HG03520 (cell line): ENCODE results near the gene TMEM120B.
"Not testable (repeated sequence)": the region's sequence is repeated elsewhere in the genome, so short reads cannot be mapped to it uniquely, and the experiment has no call there.

ENCODE experiments used
- ATAC-seq: cut with Tn5 transposase; IDR thresholded peaks from one replicate; pipeline ENCODE4 v1.9.1; 2021; ENCODE audit warnings: mild to moderate bottlenecking, moderate library complexity; ENCODE audit not compliant: unreplicated experiment

Gene TMEM120B

DNA sequence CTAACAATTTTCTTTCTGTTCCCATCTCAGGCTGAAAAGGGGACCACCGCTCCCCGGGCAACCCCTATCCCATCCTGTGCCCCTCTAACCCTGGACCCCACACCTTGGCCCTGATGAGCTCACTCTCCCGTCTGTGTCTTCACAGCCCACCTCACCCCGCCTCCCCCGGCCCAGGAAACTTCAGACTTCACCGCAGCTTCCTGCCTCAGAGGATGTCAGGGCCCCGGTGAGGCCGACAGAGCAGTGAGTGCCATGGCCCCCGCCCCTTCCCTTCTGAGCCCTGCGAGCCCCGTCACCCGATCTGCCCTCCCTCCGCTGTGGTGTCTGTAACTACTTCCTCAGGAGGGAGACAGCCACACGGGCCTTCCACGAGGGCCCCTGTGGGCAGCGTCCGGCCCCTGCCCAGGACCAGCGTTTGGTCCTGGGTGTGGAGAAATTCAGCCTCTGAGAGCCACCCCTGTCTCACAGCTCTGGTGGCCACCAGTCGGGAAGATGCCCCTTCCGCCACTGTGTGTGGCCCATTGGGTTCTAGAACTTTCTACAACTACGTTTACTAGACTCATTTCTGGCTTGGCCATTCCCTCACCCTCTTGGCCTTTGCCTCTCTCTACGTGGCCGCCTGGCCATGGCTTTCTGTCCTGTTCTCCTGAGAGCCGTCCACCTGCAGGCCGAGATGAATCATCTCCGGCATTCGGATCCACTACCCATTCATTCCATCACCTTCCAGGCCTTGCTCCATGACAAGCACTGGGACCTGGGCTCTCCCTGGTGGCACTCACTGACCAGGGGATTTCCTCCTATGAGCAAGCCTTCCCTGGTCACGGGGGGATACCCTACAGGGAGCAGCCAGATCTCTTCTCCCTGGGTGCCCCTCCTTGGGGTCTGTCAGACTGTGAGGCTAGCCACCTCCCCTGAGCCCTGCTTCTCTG is 77.5 kb downstream of the TMEM120B start:
- ATAC-seq = peak; percentile 23

DNA sequence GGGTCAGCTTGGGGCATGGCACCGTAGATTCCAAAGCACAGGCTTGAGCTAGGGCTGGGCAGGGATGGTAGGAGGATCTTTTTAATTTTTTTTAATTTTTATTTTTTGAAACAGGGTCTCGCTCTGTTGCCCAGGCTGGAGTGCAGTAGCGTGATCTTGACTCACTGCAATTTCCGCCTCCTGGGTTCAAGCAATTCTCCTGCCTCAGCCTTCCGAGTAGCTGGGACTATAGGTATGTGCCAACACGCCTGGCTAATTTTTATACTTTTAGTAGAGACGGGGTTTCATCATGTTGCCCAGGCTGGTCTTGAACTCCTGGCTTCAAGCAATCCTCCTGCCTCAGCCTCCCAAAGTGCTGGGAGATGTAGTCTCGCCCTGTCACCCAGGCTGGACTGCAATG is 78.2 kb downstream of the TMEM120B start:
- not testable (repeated sequence) for ATAC-seq

DNA sequence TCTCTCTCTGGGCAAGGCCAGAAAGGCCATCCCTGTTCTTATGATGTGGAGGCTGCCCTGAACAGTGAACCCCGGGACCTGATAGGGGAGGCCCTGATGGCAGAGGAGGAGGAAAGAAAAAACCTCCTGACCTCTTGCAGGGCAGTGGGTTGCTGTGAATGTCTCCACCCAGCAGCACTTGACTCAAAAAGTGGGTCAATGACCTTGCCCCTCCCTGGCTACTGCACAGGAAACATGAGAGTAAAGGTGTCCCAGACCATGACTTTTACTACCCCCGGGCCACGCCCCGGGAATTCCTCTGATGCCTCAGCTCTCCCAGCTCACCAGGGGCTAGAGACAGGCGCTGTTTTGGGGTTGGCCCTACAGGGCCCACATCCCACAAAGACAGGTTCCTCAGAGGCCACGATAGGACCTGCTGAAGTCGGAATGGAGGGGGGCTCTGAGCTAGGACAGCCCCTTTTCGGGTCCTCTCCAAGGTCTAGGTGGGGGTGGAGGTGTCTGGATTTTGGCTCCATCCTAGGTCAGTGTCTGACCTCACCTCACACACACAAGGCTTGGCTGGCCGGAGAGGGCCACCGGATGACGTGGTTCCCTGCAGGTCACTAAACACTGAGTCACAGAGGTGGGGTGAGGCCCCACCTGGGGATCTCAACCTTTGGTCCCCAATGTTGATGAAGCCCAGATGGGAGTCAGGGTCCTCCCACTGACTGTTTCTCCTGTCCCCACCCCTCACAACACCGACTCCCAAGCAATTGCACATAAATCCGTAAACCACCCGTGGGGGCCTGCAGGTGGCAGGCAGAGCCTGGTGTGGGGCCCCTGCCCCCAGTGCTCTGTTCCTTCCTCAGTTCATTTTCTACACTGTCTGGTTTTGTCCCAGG is 79.4 kb downstream of the TMEM120B start:
- ATAC-seq = no peak

DNA sequence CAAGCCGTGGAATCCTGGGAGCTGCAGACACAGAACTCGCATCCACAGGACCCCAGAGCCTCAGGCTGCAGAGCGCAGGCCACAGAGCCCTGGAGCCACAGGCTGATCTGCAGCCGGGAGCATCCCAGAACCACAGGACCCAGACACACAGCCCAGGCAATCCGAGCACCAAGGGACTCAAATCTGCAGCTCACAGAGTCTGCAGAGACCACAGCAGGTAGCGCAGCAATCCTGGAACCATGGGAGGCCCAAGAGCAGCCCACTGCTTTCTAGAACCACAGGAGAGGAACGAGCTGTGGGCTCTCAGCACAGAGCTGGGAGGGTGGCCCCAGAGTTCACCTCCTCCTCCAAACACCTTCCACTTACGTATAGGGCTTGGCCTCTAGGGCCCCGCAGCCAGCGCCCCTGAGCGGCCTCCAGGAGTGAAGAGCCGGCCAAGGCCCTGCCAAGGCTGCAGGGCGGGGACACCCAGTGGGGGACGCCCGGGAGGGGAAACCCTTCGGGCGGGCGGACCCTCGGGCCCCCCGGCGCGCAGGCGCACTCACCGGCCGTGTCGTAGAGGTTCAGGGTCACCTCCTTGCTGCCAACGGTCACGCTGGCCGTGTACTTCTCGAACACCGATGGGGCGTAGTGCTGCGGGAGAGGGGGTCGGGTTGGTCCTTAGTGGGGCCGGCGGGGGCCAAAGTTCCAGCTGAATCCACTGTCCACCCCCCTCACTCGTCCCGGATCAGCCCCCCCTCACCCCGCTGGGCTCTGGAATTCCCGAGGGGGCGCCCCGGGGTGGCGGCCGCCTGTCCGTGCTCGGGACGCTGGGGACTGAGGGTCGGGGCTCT is 80.3 kb downstream of the TMEM120B start:
- no peak for ATAC-seq

DNA sequence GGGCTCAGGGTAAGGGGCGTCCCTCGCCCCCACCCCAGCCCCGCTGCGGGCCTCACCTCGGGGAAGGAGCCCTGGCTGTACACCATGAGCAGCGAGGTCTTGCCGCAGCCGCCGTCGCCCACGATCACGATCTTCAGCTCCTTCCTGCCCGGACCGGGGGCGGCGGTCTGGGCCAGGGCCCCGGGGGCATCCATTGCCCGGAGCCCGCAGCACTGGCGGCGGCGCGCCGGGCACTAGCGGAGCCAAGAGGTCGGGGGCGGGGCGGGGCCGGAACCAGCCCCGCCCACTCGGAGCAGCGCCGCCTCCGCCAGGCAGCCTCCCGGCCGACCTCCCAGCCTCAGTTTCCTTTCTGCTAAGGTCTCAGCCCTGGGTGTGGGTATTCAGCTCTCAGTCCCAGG is 80.9 kb downstream of the TMEM120B start, which contains the start of gene RHOF:
Gene RHOF, minus strand, starts transcription at position 249 of the 398 bp plus-strand sequence. Its CDS starts 55 bp downstream, at position 194.
- peak; percentile 11 for ATAC-seq

DNA sequence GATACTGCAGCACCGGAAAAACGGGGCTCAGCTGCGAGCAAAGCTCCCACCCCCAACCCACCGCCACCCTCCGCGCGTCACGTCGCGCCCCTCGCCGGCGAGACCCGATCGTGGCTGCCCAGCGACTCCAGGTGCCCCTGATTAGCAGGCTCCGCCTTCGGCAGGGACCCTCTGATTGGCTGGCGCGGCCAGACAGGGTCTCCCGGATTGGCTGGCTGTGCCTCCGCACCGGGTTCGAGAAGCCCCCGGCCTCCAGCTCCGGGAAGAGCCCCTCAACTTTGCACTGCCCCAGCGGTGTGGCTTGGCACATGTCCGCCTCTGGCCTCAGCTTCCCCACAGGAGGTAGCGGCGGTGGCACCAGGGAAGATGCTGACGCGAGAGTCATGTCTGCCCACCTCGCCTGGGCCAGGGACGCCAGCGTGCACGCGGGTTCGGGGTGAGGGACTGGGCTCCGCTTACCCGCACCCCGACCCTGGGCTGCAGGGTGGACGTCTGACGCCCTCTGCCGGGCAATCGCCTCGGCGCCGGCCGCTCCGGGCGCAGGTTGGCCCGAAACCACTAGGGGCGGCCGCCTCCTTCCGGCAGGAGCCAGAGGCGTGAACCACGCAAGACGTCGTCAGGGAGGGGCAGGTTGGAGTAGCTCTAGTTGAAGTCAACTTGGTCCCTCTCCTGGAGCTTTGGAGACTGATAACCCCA is 81.4 kb downstream of the TMEM120B start:
- peak; percentile 54 for ATAC-seq

DNA sequence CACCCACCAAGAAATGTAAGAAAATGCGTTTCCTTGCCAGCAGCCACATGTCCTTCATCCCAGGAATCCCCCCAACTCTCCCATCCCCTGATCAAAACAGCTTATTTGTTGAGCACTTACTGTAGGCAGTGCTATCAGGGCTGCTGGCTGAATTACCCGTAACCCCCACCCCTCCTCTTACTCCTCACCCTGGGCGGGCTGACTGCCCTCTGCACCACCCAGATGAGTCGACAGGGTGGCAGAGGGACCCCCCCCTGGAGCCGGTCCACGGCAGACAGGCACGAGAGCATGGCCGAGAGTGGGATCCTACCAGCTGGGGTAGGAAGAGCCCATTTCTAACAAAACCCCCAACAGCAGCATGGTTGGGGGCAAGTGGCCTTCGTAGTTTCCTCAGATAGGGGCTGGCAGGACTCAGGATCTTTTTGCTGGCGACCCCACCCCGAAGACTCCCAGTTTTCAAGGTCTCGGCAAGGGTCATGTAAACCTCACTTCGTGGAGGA is 82.0 kb downstream of the TMEM120B start:
- ATAC-seq = no peak

DNA sequence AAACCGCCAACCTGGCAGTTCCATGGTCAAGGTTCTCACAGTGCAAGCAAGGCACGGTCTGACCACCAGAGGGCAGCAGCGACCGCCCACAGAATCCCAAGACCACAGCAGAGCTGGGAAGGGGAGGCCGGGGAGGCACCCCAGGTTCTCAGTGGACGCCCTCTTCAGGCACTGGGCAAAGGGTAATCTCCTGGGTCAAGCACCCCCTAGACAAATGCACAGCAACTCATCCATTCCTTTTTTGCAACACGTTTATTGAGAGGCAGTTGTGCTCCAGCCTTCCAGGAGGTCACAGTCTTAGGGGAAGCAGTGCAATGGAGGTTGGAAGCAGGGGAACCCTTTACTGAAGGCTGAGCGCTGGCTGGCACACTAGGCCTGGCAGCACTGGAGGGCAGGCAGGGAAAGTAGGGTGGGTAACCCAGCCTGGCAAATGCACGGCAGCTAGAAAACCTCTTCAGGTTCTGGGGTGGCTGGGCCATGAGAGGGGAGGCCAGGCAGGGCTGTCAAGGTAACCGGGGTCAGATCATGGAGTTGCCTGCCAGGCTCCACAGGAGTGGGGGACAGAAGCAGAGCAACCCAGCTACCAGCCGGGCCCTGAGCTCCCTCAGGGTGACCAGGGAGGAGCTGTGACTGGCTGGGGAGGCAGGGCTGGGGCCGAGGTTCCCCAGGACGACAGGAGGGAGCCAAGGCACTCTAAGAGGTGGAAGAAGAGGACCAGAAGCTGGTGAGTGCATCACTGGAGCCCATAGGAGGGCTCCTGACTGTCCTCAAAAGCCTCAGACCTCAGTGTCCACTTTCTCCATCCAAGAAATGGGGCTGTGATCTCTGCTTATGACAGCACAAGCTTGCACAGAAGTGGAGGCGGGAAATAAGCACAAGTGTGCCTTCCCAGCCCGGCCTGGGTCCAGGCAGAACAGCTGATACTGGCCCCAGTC is 82.7 kb downstream of the TMEM120B start:
- ATAC-seq = no peak

DNA sequence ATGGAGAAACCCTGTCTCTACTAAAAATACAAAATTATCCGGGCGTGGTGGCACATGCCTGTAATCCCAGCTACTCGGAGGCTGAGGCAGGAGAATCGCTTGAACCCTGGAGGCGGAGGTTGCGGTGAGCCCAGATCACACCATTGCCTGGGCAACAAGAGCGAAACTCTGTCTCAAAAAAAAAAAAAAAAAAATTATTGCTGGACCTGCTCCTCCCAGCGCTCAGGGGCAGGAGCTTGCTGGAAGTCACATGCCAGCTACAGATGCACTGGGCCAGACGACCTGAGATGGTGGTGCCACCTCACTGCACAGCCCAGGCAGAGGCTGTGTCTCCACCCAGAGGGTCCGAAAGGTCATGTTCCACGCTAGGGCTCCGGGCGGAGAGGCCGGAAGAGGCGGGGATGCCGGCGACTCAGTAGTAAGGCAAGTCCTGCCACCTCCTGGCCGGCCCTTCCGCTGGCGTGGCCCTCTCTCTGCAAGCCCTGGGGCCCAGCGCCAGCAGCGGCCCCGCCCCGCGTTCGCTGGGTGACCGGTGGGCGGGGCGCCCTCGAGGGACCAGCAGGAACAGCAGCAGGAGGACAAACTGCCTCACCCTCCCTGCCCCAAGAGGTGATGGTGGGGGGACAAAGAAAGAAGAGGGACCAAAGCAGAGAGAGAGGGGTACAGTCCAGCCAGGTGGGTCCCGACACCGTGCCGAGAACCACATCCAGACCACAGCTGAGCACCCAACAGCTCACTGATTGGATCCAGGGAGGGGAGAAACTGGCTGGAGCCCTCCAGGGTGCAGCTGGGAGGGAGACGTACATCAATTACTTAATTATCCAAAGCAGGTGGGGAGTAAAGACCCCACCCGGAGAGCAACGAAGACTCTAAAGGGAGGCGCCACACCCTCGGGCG is 84.6 kb downstream of the TMEM120B start:
- ATAC-seq = no peak

DNA sequence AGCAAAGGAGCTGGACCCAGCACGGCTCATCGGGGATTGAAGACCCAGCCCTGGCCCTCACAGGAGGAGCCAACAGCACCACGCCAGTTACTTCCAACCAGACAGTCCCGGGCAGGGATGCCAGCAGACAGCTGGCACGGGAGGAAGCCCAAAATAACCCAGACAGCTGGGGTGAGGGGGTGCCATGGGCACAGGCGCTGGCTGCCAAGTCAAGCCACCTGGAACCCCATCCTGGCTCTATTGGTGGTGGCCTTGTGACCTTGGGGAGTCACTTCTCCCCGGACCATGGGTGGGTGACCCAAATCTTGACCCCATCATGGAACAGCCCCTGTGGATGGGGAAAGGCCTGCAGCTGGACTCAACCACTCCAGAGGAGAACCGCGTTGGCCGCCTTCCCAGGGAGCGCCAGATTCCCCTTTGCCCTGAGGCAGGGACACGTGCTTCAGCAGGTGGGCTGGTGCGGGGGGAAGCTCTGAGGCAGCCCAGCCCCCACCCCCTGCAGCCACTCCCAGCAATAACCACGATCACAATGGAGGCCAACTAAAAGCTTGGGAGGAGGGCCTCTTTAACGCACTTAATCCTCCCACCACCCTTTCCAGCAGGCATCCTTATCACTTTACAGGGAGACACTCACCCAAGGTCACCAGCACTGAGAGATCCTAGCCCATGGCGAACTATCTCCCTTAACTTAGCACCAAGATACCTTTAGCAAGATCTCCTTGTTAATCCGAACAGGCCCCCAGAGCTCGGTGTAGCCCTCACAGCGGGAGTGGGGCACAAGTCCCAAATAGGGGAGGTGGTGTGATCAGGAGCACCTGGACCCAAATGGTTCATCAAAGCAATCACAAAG is 85.6 kb downstream of the TMEM120B start:
- no peak for ATAC-seq

DNA sequence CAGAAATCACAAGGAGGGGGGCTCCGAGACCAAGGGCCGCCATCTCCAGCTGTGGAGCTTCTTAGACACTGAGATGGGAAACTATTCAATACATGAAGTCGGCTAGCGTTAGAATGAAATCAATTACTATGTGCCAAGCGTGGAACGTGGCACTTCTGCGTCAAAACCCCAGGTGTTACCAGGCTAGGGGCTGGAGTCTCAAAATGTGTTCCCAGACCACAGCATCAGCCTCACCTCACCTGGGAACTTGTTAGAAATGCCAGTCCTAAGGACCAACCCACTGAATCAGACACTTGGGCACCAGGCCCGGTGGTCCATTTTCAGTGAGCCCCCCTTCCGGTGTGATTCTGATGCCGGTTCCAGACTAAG is 86.2 kb downstream of the TMEM120B start:
- no peak for ATAC-seq

DNA sequence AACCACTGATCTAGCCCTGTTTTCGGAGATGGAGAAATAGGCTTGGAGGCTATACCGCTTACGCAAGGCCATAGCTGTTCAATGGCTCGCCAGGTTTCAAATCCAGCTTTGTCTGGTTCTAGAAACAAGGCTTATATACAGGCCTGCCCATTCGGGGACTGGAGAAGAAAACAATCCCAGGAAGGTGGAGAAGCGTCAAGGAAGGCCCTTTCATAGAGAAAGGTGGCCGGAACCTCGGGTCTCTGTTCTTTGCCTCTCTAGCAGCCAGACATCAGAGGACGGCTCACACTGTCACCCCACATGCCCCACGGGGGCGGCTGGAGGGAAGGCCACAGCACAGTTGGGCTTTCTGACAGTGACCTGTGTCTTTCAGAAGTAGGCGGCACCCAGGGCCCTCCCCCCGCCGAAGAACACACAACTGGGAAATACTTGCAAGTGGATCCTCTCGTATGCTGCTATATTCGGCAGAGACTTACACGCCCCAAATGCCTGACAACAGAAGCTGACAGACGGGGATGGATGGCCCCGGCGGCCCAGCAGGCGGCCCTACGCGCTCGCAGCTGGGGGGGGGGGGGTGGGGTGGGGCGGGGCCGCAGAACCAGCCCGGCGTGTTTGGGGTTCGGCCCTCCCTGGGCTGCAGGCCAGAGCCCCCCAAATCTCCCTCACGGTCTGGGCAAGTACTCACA is 86.7 kb downstream of the TMEM120B start:
- ATAC-seq = no peak

DNA sequence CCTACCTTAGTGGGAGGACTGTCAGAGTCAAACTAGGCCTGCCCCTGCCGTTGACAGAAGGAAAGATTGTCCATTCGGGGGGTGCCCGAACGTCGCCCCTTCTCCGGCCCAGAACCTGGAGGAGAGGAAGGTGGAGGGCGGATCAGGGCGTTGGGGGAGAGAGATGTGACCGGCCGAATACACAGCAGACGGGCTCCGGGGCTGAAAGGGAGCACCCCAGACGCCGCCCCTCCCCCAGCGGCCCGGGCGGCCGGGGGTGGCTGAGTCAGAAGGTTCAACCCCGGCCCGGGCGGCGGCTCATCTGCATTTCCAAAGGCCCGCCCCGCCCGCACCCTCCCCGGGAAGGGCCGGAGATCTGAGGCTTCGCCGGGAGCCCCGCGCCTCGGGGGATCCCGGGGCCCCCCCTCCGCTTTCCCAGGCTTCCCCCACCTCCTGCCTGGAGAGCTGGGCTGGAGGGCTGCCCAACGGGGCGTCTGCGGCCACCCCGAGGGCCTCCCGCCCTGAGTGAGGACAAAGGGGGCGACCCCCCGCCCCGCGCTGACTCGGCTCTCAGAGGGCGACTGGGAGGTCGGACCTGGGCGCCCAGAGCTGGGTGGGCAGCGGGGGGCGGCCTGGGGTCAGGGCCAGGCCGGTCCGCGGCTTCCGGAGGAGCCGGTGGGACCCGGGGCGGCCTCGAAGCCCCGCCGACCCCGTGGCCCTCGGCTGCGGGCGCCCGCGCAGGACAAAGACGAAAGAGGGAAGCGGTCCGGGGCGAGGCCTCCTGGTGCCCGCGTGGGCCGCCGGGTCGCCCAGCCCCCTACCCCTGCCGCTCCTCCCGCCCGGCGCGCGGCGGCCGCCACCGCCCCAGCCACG is 87.5 kb downstream of the TMEM120B start:
- ATAC-seq = no peak

DNA sequence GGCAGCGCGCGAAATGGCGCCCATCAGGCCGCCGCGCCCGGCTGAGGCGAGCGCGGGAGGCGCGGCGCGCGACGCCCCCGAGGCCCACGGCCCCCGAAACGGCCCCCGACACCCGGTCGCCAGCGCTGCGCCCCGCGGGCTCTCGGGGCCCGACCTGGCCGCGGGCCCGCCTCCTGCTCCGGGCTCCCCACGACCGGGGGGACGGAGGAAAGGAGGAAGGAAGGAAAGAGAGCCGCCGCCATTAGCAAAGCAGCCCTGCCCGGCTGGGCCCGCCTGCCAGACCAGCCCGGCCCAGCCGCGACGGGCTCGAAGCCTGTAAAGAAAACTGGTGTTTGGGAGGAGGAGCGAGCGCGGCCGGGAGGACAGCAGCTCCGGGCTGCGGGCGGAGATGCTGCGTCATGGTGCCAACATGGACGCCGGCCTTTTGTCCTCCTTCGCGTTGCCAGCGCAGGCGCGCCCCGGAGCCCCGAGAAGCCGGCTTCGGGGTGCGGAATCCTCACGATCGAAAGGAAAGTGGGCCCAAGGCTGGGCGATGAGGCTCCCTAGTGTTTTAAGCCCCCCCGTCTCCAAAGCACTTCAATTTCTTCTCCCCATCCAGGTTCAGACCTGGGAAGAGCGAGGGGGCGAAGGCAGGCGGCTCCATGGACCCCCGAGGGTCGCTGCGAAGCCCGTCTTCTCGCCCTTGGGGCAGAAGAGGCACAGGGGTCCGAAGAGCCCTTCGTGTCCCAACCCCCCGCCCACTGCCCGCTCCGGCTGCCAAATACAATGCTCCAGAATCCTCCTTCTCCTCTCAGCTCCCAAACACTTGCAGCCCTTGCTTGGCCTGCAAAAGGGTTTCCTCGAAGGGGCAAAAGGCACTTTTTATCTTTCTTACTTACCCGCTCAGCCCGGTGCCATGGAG is 88.4 kb downstream of the TMEM120B start:
- no peak for ATAC-seq
